NCI-H345 treated with DMSO at 0.1 percent for 48 hours (cell line): Measurements from ENCODE around the gene NAA80.
"Not testable (repeated sequence)": the region's sequence is repeated elsewhere in the genome, so short reads cannot be mapped to it uniquely, and the experiment has no call there.

Experiments
- DNase-seq: peaks from one replicate; lab custom pipeline; 2025; ENCODE audit not compliant: unreplicated experiment; lab: John Stamatoyannopoulos, UW

The NAA80 gene

DNA sequence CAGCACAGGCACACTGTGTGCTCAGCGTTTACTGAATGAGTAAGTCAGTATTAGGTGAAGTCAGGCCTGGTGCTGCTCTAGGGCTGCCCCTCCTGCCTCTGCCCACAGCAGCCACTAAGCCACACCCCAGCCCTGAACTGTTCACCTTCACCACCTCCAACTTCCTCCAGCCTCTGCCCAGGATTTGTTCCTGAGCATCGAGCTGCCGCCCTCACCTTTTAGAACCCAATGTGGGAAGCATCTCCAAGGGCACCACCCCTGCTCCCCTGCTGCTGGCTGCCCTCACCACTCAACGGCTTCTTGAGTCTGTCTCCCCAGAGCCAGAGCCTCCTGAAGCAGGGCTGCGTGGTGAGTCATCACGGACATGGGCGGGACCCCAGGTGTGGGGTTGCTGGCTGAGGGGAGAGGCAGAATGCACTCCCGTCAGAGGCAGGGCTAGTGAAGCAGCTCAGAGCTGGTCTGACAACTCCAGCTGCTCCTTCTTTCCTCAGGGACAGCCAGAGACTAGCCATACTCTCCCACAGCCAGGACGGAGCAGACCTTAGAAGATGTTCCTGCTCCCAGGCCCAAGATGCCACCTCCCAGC lies 17.5 kb upstream of the NAA80 start:
- no peak for DNase-seq

GRCh38 chr3:50314816-50315215 lies 15.6 kb upstream of the NAA80 start:
- DNase-seq, result no peak

DNA sequence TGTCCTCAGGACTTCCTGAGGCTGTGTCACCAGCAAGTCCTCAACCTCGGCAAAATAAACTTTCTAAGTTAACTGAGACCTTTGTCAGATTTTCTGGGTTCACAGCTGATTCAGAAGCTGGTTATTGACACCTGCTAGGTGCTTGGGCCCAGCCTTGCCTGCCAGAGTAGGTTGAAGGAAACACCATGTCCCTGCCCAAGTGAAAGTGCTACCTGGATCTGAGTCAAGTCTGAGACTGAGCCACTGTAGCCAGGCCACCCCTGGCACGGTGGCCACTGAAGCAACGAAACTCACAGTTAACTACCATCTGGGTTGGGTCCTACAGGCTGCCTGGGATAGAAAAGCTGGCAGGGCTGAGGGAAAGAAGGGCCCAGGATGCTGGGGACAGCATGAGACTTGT lies 15.1 kb upstream of the NAA80 start:
- DNase-seq, result no peak

- not testable (repeated sequence) for DNase-seq
These were observed 12.8 kb upstream of the NAA80 start for GRCh38 chr3:50312041-50312440.

- no peak for DNase-seq
These were observed 5.4 kb upstream of the NAA80 start for GRCh38 chr3:50304601-50305000.

DNA sequence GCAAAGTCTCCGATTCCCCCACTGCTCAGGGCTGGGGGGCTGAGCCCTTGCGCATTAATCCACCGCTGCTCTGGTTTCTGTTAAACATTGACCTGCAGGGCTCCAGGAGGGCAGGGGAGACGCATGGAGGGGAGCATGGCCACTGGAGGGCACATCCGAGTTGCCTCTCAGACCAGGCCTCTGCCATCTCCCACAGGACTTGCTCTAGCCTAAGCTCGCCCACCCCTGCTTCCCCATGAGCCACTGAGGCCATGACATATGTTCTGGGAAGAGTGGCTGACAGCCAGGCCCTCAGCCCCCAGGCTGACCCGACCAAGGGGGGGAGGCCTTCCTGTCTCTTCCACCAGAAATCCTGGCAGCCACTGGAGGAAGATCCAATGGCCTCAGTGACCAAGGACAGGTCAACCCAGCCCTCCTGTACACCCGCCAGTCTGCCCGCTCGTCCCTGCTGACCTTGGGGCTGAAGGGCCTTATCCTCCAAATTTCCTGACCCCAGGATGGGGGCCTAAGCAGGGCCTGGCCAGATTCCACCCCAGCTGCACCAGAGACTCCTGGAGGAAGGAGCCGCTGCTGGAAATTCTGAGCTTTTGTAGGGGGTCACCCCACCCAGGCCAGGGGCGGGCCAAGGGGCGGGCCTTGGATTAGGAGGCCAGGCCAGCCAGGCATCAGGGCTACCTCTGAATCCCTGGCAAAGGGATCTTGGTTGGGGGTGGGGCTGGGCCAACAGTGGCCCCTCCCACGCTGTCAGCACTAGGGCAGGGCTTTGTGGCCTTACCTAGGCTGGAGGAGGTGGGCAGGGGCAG lies 4.0 kb upstream of the NAA80 start, which contains the start of gene HYAL1:
HYAL1 (minus strand) TSS at position 562 of the 803 bp plus-strand sequence. CDS start 618 bp downstream, outside the sequence.
- DNase-seq, result no peak

DNA sequence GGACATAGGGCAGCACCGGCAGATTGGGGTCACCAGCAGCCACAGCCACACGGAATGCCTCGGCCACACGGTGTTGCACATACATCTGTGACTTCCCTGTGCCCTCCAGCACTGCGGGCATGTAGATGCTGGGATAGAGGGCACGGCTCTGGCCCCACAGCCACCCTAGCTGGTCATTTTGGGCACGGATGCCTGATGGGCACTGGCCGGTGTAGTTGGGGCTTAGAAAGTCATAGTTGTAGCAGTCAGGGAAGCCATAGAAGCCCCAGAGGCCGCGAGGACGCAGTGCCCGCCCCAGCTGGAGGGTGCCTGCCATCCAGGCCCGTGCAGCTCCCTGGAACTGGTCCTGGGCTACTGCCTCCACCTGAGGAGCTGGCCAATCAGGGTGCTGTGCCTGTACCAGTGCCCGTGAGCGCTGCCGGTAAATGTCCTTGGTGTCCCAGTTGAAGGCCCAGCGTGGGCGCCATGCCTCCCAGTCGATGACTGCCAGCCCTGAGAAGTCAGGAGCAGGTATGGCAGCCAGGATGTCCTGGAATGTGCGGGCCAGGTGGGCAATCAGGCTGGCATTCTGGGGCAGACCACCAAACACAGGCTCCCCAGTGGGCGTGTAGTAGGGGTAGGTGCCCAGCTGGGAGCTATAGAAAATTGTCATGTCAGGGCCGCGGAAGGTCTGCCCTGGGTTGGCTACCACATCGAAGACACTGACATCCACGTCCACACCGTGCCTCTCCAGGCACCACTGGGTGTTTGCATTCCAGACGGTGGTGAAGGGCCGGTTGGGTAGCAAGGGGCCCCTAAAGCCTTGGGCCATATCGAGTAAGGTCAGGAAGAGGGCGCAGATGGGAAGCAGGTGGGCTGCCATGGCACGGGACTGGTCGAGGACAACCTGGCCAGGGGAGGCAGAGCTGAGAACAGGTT lies 3.1 kb upstream of the NAA80 start:
- no peak for DNase-seq

DNA sequence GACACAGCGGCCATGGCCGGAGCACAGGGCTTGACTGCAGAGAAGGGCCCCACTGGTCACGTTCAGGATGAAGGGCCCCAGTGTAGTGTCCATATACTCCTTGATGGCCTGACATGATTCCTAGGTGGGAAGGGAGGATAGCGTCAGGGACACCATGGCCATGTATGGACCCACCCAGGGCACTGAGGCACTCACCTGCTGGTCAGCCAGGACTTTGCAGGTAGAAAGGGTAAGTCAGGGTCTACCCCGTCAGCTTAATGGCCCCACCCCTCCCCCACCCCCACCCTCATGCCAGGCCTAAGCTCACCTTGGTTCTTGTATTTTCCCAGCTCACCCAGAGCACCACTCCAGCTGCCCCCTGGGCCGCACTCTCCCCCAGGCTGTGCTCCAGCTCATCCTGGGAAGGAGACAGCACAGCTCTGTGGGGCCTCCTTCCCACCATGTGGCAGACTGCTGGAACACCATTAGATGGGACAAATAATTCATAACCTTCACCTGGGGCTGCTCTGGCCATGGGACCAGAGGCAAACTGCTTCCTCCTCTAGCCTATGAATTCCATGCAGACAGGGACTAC lies 1.6 kb upstream of the NAA80 start:
- DNase-seq, result no peak

DNA sequence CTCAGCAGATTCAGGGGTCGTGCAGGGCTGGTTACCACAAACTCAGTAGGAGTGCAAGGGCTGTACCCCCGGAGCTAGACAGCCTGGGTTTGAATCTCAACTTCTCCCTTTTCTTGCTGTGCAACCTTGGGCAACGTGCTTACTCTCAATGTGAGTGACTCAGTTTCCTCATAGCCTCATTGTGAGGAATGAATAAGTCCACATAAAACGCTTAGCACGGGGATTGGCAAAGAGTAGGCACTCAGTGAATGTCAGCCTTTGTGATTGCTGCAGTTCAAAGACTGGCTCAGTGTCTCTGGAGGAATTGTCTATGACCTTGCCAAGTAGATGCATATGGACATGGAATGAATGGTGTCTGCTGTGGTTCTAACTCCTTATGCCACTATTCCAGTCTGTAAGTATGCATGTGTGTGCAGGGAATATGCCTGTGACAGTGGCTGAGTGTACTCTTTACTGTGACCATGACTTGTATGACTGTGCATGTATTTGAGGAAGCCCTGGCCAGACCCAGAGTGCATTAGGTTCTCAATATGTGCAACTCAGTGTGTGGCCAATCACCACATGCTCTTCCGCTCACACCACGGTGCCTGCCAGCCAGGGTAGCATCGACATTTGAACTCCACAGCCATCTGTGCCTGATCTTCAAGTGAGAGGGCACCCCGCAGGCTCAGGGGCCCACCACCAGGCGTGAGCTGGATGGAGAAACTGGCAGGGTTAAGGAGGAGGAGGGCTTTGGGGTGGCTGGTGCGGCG lies 900 bp upstream of the NAA80 start:
- DNase-seq, result no peak

DNA sequence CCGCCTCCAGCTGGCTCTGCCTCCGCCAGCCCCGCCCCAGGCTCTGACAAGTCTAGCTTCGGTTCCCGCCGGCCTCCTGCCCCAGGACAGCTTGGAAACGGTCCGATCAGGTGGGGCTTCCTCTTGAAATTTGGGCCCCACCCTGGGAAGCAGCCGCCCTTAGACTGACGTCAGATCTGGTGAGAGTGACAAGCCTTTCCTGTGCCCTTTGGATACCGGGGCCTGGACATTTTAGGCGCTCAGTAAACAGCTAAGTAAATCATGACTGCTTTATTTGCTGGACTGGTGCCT lies 378 bp upstream of the NAA80 start:
- no peak for DNase-seq

DNA sequence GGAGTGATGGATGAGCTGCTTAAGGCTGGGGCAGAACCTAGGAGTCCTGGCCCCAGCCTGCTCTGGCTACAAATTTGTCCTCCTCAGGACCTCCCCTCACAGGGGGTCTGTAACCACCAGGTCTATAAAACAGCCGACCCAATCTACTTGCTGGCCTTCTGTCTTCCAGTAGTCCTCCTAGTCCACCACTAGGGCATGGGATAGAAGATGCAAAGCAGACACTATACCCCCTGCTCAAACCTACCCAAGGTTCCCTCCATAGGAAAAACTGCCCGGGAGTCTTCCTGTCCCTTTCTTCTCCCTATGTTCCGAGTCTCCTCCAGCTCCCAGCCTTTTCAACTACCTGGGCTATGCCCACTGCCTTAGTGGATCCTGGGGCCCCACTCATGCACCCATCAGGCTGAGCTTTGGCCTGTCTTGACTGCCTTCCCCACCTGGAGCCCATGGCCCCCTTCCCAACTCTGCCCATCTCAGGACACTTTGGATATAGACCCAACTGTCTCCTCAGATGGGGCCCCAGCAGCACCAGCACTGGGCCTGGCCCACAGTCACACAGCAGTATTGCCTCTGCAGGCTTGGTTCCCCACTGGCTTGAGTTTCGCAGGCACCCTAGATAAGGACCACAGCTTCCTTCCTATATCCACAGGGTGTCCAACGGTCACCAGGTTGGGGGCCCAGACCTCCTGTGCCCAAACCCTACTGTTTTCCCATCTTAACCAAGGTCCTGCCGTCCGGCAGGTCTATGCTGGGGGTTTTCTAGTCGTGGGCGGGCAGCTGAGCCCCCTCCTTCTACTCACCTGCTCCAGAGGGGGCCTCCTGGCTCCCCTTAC lies 1.1 kb downstream of the NAA80 start:
- no peak for DNase-seq

GRCh38 chr3:50297384-50297775 lies 1.8 kb downstream of the NAA80 start:
- DNase-seq, result no peak

DNA sequence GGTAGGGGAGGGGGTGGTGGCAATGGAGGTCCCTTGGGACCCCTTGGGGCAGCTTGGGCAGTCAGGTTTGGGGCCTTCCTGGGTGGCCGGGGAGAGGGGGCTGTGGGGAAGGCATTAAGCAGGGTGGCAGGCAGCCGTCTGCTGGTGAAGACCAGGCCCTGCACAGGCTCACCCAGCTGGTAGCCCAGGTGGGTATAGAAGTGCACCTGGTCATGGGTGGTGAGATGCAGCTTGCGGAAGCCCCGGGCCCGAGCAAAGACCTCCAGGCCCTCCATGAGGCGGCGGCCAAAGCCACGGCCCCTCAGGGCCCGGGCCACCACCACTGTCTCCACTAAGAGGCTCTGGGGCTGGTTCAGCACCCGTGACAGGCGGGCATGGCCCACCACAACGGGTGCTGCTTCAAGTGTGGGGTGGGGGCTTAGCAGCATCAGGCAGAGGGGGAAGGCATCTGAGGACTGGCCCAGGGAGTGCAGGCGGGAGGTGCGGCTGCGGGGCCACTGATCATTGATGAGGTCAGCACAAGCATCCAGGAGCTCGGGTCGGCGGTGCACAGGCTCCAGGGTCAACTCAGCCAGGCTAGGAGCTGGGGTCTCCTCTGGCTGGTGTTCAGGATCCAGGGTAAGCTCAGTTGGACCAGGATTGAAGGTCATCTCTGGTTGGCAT lies 2.4 kb downstream of the NAA80 start:
- DNase-seq, result no peak

DNA sequence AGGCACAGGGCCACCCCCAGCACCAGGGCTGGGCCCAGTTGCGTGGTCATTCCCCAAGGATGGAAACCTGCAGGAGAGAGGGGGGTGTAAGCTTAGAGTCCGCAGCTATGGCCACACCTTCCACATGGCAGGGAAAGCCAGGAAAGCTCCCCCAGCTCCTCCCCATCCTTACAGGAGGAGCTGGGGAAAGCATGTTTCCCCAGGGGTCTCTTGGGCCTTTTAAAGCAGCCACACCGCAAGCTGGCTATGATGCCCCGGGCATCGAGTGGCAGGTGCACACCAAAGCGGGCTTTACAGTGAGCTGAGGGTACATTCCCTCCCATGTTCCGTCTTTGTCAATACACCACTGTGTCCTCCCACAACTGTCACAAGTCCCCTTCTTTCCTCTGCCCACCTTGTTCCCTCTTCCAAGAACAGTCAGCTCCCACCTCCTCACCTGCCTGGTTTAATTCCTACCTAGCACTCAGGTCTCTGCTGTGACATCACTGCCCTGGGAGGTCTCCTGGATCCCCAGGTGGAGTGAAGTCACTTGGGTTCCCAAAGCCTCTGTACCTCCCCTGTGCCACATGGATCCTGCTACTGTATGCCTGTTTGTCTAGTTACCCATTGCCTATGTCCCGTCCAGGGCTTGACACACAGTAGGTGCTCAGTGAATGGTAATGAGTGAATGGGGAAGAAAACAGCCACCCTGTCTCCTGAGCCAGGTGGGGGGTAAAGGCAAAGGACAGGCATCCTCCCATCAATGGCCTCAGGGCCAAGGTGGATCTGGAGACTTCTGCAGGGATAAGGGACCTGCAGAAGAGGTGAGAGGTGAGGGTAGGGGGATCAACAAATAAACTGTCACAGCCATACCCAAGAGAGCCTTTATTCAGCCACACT lies 3.4 kb downstream of the NAA80 start:
- no peak for DNase-seq

DNA sequence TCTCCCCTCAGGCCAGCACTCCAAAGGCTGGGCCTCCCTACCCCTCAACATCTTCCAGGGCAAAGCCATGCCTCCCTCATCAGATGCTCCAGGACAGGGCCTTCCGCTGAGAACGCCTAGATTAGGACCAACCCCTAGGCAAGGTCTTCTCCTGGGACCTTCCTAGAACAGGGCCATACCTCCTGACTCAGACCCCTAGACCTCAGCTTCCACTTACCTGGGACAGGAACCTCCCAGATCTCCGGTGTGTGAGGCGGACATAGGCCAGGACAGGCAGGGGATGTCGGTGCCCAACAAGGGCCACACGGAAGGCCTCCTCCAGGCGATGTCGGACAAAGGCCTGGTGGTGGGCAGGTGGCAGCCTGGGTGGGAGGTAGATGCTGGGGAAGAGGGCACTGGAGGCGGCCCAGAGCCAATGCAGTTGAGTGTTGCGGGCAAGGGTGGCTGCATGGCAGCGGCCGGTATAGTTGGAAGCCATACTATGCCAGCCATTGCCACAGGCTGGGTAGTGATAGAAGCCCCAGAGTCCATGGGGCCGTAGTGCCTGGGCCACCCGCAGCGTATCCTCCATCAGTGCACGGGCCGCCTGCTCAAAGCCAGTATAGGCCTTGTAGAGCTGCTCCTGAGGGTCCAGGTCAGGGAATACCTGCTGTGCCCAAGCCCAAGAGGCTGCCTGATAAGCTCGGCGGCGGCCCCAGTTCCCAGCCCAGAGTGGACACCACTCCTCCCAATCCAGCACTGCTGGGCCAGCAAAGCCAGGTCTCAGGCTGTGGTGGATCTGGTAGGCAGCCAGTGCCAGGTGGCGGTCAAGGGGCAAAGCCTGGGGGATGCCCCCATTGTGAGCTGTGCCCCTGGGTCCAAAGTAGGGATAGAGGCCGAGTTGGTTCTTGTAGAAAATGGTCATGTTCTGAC lies 4.5 kb downstream of the NAA80 start:
- DNase-seq, result no peak

DNA sequence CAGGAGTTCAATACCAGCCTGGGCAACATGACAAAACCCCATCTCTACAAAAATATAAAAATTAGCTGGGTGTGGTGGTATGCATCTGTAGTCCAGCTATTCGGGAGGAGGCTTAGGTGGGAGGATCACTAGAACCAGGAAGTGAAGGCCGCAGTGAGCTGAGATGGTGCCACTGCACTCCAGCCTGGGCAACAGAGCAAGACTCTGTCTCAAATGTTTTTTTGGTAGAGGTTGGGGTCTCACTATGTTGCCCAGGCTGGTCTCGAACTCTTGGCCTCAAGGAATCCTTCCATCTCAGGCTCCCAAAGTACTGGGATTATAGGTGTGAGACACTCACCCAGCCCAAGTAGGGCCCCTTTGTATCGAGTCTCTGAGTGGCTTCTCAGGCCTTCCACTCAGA lies 5.1 kb downstream of the NAA80 start:
- no peak for DNase-seq

DNA sequence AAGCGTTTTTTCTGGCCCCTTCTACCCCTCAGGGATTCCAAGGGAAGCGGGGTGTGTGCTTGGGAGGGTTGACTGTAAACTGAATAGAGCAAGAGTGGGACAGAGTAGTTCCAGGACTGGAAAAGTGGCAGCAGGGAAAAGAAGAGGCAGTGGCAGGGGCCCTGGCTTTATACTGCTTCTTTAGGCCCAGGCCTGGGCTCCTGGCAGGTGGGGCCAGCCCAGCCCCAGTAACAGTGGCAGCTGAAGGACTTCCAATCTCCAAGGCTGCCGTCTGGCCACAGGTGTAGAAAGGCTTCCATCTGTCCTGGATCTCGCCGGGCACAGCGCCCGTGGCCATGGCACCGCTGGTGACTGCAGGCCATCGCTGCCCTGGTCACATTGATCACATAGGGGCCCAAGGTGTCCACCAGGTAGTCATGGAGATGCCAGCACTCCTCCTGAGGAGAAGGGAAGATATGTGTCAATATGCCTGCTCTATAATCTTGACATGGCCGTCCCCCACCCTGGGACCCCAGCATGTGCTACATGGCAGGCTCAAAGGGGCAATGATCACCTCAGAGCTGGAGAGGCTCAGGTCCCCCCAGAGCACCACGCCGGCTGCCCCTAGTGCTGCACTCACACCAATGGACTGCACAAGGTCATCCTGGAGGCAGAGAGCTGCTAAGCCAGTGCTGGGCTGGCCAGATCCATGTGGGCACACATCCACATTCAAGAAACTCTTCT lies 6.0 kb downstream of the NAA80 start:
- DNase-seq, result no peak
